Activated CD8-positive, alpha-beta memory T cell treated with anti-CD3 and anti-CD28 coated beads, Interleukin-2, amount 50 U/mL, for 1 hour (primary cell): ENCODE data around the gene NGRN.

Source experiments
- DNase-seq: peaks from one replicate; pipeline ENCODE4 v3.0.0-alpha.2; 2020; ENCODE audit errors: extremely low read depth

The NGRN gene

DNA sequence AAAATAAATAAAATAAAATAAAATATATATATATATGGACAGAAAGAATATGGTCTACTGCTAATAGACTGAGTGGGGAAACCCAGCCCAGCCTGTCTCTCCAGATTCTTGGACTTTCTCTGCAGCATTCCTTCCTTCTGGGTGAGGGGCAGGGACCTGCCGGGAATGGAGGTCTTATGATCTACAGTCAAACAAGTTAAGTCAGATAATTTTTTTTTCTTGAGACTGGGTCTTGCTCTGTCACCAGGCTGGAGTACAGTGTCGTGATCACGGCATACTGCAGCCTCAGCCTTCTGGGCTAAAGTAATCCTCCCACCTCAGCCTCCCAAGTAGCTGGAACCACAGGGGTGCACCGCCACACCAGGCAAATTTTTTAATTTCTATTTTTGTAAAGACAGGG lies 53.1 kb downstream of the NGRN start:
- no peak for DNase-seq

DNA sequence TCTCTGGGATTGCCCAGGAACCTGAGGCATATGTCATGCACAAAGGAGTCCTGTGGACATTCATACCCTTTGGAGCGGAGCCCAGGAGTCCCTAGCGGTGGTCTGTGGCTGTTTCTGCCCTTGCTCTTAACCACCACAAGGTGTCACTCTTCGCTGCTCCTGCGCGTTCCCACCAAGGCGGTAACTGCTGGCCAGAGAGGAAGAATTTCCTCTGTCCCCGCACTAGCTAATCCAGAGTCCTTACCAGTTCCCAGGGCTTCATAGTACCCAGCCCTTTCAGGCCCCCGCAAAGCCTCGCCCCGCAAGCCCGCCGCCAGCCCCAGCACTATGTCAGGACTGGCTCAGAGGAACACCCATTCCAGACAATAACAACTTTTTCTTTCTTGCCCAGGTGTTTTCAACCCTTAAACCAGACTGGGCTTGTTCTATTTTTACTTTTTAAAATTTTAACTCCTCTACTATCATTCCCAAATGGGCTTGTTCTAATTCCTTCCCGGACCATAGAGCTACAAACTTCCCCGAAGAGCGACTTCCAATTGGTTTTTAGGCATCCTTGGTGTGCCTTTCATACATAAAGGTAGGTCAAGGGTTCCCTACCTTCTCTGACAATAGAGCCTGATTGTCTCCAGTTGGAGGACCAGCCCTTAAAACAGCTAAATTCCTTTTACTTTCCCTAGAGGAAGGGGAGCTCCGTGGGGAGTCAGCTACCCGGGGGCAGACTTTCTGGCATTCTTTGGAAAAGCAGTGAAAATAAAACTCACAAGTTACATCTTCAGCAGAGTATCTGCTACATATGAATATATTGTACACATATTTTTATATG lies 54.8 kb downstream of the NGRN start:
- DNase-seq: peak; percentile 39

DNA sequence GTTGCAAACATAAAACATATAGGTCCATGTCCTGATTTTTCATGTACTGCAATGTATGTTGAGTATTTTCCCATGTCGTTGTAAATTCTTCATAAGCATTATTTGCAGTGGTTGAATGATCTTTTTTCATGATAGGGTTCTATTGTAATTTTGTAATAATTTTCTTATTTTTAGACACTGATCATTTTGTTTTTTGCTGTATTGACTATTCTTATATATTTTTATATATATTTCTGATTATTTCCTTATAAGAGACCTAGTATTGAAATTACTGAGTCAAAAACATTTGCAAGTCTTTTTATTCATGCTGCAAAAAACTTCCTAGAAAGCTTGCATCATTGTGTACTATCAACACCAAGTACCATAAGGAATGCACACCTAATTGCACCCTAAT lies 55.4 kb downstream of the NGRN start:
- no peak for DNase-seq
